GM19468 (cell line): Measurements from ENCODE around the gene CAMK2A.

Experiments
- ATAC-seq: cut with Tn5 transposase; IDR thresholded peaks from one replicate; pipeline ENCODE4 v1.9.1; 2021; ENCODE audit warnings: mild to moderate bottlenecking, moderate library complexity, moderate number of reproducible peaks; ENCODE audit not compliant: unreplicated experiment; ENCODE audit errors: extremely low read depth

Gene CAMK2A

GRCh38 chr5:150219861-150220260 is 69.7 kb downstream of the CAMK2A start:
- no peak for ATAC-seq

DNA sequence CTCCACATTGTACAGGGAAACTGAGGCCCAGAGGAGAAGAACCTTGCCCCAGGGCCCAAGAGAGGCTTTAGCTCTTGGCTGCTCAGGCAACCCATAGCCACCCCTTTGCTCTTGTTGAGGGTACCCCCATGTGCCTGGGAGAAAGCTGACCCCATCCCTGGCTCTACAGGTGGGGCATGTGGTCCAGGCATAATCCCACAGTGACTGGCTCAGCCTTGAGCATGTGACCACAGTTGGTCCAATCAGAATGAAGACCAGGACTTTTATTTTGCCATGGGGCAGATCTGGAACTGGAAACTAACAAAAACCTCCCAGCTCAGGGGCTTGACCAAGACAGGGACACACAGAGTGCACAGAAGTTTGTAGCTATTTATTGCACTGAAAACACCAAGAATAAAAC is 70.4 kb downstream of the CAMK2A start:
- no peak for ATAC-seq

- ATAC-seq: no peak
Observed at GRCh38 chr5:150218693-150219035, 70.9 kb downstream of the CAMK2A start.

GRCh38 chr5:150217873-150218692 is 71.5 kb downstream of the CAMK2A start:
- ATAC-seq: peak; percentile 19

GRCh38 chr5:150217038-150217437 is 72.5 kb downstream of the CAMK2A start:
- ATAC-seq: no peak

GRCh38 chr5:150215979-150216944 is 73.3 kb downstream of the CAMK2A start:
- no peak for ATAC-seq

- no peak for ATAC-seq
Observed at GRCh38 chr5:150214289-150214688, 75.3 kb downstream of the CAMK2A start.

- no peak for ATAC-seq
Observed at GRCh38 chr5:150213530-150213929, 76.0 kb downstream of the CAMK2A start.

DNA sequence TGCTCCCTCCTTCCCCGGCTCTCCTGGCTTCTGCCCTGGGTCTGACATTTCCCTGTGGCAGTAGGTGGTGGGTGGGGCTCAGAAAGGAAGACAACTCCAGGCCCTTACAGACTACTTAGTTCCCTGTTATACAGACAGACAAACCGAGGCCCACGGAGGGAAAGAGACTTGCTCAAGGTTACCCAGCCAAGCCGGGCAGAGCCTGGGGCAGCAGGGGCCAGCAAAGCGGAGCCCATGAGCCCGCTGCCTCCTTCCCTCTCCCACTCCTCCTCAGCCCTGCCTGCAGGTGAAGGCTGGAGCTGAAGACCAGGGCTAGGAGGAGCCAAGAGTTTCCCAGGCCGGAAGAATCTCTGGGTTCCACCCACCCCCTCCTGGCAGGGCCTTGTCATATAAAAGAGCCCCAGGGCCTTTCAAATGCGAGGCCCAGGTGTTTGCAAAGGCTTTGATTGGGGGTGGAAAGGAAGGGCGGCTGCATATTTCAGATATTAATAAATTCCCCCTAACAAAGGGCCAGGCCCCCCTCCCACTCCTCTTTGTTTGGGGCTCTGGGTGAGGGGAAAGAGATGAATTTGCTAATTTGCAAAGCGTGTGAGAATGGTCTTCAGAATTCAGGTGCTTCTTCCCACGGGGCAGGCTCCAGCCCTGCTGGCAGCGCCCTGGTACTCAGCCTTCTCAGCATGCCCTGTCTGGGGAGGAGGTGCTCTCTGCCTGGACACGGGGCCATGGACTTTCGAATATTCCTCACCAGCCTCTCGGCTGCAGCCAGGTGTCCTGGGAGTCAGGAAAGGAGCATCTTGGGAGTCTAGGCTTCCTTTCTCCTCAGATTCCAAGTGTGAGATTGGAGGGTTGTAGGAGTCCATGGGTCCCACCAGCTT is 78.2 kb downstream of the CAMK2A start:
- ATAC-seq: no peak

- no peak for ATAC-seq
Observed at GRCh38 chr5:150210644-150211043, 78.9 kb downstream of the CAMK2A start.

GRCh38 chr5:150209099-150209635 is 80.4 kb downstream of the CAMK2A start:
- ATAC-seq: no peak

- no peak for ATAC-seq
Observed at GRCh38 chr5:150208187-150209098, 81.1 kb downstream of the CAMK2A start.

DNA sequence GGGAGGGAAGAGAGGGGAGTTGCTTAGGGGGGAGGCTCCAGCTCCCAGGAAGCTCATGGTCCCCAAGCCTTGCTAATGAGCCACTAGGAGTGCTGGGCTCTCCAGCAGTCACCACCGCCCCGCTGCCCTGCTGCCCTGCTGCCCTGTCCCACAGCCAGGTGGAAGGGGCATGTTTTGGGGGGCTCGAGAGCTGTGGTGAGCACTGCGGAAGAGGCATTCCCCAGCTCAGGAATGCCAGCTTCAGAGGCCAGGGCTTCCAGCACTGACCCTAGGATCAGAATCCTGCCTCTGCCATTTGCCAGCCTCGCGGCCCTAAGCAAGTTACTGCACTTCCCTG is 82.8 kb downstream of the CAMK2A start:
- ATAC-seq: no peak

DNA sequence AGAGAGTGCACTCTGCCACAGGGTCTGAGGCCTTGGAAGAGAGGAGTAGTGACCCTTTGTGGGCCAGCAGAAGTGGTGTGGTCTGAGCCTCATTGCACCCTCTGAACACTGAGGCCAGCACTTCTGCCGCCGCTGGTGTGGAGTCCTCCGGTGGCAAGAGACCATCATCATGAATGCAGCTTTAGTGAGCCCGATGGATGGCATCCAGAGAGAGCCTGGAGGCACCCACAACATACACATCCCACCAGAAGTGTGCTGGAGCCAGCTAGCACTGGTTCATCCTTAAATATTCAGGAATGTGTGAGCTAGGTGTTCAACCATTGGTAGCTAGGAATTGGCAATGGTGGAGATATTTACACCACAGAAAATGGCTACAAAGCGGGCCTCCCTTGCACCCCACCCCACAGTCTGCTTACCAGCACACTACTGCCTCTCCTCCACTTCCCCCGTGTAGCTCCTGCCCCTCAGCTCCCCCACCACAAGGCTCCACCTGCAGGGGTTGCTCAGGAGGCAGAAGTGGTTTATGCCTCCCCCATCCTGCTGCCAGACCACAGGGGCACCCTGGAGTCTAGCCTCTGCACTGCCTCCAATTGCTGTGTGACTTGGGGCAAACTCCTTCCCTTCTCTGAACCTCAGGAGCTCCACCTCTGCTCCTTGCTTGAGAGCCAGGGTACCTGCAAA is 83.3 kb downstream of the CAMK2A start:
- ATAC-seq: no peak

- ATAC-seq: no peak
Observed at GRCh38 chr5:150204590-150204960, 85.0 kb downstream of the CAMK2A start.

GRCh38 chr5:150203832-150204589 is 85.6 kb downstream of the CAMK2A start:
- ATAC-seq: no peak

- ATAC-seq: no peak
Observed at GRCh38 chr5:150202501-150202900, 87.1 kb downstream of the CAMK2A start.

- no peak for ATAC-seq
Observed at GRCh38 chr5:150197476-150197875, 92.1 kb downstream of the CAMK2A start.
